H9 (cell line): ENCODE results near the gene ELF1. TPM values are rescaled to one million over a fixed set of nuclear protein-coding genes. Genes with fewer than 3 reads are reported as not detected.

Experiments
- DNase-seq: peaks from one replicate; pipeline ENCODE4 v3.0.0-alpha.2; 2017
- H2AFZ ChIP-seq: one replicate; pipeline ENCODE4 v1.6.1; 2013; ENCODE audit warnings: mild to moderate bottlenecking, low read length, control low read depth, moderate library complexity
- H2AK5ac ChIP-seq: 2 replicates; pipeline ENCODE4 v1.6.1; 2013; ENCODE audit warnings: low read length, control low read depth, mixed read lengths; ENCODE audit not compliant: insufficient read length
- H2BK120ac ChIP-seq: one replicate; pipeline ENCODE4 v1.6.1; 2013; ENCODE audit warnings: low read depth, mild to moderate bottlenecking, low read length, control low read depth, inconsistent platforms; ENCODE audit not compliant: poor library complexity, severe bottlenecking
- H2BK12ac ChIP-seq: 2 replicates; pipeline ENCODE4 v1.6.1; 2013; ENCODE audit warnings: low read length, control low read depth, mixed read lengths, low read depth; ENCODE audit not compliant: insufficient read length
- H2BK15ac ChIP-seq: 2 replicates; pipeline ENCODE4 v1.6.1; 2013; ENCODE audit warnings: low read depth, low read length, control low read depth
- H2BK20ac ChIP-seq: one replicate; pipeline ENCODE4 v1.6.1; 2013; ENCODE audit warnings: low read depth, mild to moderate bottlenecking, low read length, control low read depth, inconsistent platforms; ENCODE audit not compliant: poor library complexity, severe bottlenecking
- H2BK5ac ChIP-seq: 2 replicates; pipeline ENCODE4 v1.6.1; 2013; ENCODE audit warnings: low read length, control low read depth, mixed read lengths; ENCODE audit not compliant: insufficient read length
- H3K14ac ChIP-seq: 2 replicates; pipeline ENCODE4 v1.6.1; 2013; ENCODE audit warnings: low read length, control low read depth; ENCODE audit not compliant: insufficient read depth
- H3K18ac ChIP-seq: 2 replicates; pipeline ENCODE4 v1.6.1; 2013; ENCODE audit warnings: low read depth, mild to moderate bottlenecking, mixed read lengths, low read length, control low read depth; ENCODE audit not compliant: insufficient read length
- H3K23ac ChIP-seq: 2 replicates; pipeline ENCODE4 v1.6.1; 2013; ENCODE audit warnings: low read length, control low read depth, mixed read lengths, low read depth; ENCODE audit not compliant: insufficient read length
- H3K23me2 ChIP-seq: 2 replicates; pipeline ENCODE4 v1.6.1; 2013; ENCODE audit warnings: low read depth, mild to moderate bottlenecking, mixed read lengths, low read length, control low read depth; ENCODE audit not compliant: insufficient read length, poor library complexity, severe bottlenecking
- H3K27ac ChIP-seq: 2 replicates; pipeline ENCODE4 v1.5.1; 2013; ENCODE audit warnings: low read length, control low read depth, mixed read lengths, low read depth; ENCODE audit not compliant: insufficient read length
- H3K27me3 ChIP-seq: 2 replicates; pipeline ENCODE4 v1.6.1; 2013; ENCODE audit warnings: low read length, control low read depth, inconsistent platforms; ENCODE audit not compliant: insufficient read depth
- H3K4ac ChIP-seq: 2 replicates; pipeline ENCODE4 v1.6.1; 2013; ENCODE audit warnings: low read depth, mild to moderate bottlenecking, control low read depth, inconsistent platforms, low read length, moderate library complexity
- H3K4me1 ChIP-seq: 2 replicates; pipeline ENCODE4 v1.6.1; 2013; ENCODE audit warnings: low read length, control low read depth, inconsistent platforms; ENCODE audit not compliant: insufficient read depth
- H3K4me2 ChIP-seq: 2 replicates; pipeline ENCODE4 v1.6.1; 2013; ENCODE audit warnings: low read length, control low read depth, mixed read lengths; ENCODE audit not compliant: insufficient read length, insufficient read depth
- H3K56ac ChIP-seq: 2 replicates; pipeline ENCODE4 v1.6.1; 2013; ENCODE audit warnings: low read depth, mild to moderate bottlenecking, mixed read lengths, low read length, control low read depth; ENCODE audit not compliant: insufficient read length
- H3K79me1 ChIP-seq: 2 replicates; pipeline ENCODE4 v1.6.1; 2013; ENCODE audit warnings: low read depth, mild to moderate bottlenecking, moderate library complexity, low read length, control low read depth, inconsistent platforms; ENCODE audit not compliant: insufficient read depth, poor library complexity, severe bottlenecking
- H3K79me2 ChIP-seq: 2 replicates; pipeline ENCODE4 v1.6.1; 2013; ENCODE audit warnings: low read length, control low read depth, inconsistent platforms; ENCODE audit not compliant: insufficient read depth
- H3K9ac ChIP-seq: 2 replicates; pipeline ENCODE4 v1.6.1; 2013; ENCODE audit warnings: low read length, control low read depth, mixed read lengths; ENCODE audit not compliant: insufficient read length; ENCODE audit errors: extremely low read depth
- H3K9me3 ChIP-seq: one replicate; pipeline ENCODE4 v1.6.1; 2013; ENCODE audit warnings: low read depth, low read length, inconsistent platforms; ENCODE audit not compliant: control insufficient read depth
- H3T11ph ChIP-seq: one replicate; pipeline ENCODE4 v1.6.1; 2013; ENCODE audit warnings: mild to moderate bottlenecking, low read length, control low read depth, inconsistent platforms
- H4K20me1 ChIP-seq: one replicate; pipeline ENCODE4 v1.6.1; 2013; ENCODE audit not compliant: control insufficient read depth, insufficient read length, insufficient read depth
- H4K5ac ChIP-seq: 2 replicates; pipeline ENCODE4 v1.6.1; 2013; ENCODE audit warnings: low read depth, mild to moderate bottlenecking, mixed read lengths, low read length, control low read depth; ENCODE audit not compliant: insufficient read length
- H4K8ac ChIP-seq: replicated peaks from 2 replicates; pipeline ENCODE4 v1.6.1; 2013; ENCODE audit warnings: low read length, control low read depth, mixed read lengths, low read depth; ENCODE audit not compliant: insufficient read length
- H4K91ac ChIP-seq: 2 replicates; pipeline ENCODE4 v1.6.1; 2013; ENCODE audit warnings: low read depth, mild to moderate bottlenecking, moderate library complexity, mixed read lengths, low read length, control low read depth; ENCODE audit not compliant: insufficient read length
- H3K27ac Mint-ChIP-seq, 3 experiments: 2 replicates in 2 of 3; 3 replicates in 1 of 3; pipeline ENCODE4 v1.8.0; 2020 to 2021; ENCODE audit warnings: mixed read lengths in 3 of 3, mild to moderate bottlenecking in 1 of 3, moderate library complexity in 1 of 3
- H3K27me3 Mint-ChIP-seq: 2 replicates; pipeline ENCODE4 v1.8.0; 2021; ENCODE audit warnings: low read depth, mild to moderate bottlenecking, moderate library complexity, mixed read lengths
- H3K36me3 Mint-ChIP-seq, 3 experiments: 2 replicates in 2 of 3; 3 replicates in 1 of 3; pipeline ENCODE4 v1.8.0; 2020 to 2021; ENCODE audit warnings: low read depth in 3 of 3, mixed read lengths in 3 of 3; ENCODE audit not compliant: insufficient read depth in 1 of 3
- H3K4me1 Mint-ChIP-seq, 2 experiments: 2 replicates each; pipeline ENCODE4 v1.8.0; 2020; ENCODE audit warnings: mixed read lengths in 2 of 2
- H3K4me3 Mint-ChIP-seq, 2 experiments: 2 replicates in 1 of 2; 3 replicates in 1 of 2; pipeline ENCODE4 v1.8.0; 2020 to 2021; ENCODE audit warnings: mild to moderate bottlenecking in 2 of 2, mixed read lengths in 2 of 2, moderate library complexity in 1 of 2
- H3K9me3 Mint-ChIP-seq, 2 experiments: 2 replicates in 1 of 2; 3 replicates in 1 of 2; pipeline ENCODE4 v1.8.0; 2020; ENCODE audit warnings: mild to moderate bottlenecking in 2 of 2, mixed read lengths in 2 of 2, moderate library complexity in 1 of 2
- total RNA-seq: library from RNA; stranded (reverse); gene quantifications from 2 replicates; pipeline ENCODE4 v1.2.1, GENCODE V29; 2021
- TF ChIP-seq, protein P1 (sequence below): fragments of 200-600 bp; sonication (generic); conservative IDR thresholded peaks from 3 replicates; pipeline ENCODE4 v1.8.0; 2021; ENCODE audit warnings: antibody characterized with exemption, mild to moderate bottlenecking

The ELF1 gene
- total RNA-seq, 1 experiment from 2014 or later = 15.5 TPM

DNA sequence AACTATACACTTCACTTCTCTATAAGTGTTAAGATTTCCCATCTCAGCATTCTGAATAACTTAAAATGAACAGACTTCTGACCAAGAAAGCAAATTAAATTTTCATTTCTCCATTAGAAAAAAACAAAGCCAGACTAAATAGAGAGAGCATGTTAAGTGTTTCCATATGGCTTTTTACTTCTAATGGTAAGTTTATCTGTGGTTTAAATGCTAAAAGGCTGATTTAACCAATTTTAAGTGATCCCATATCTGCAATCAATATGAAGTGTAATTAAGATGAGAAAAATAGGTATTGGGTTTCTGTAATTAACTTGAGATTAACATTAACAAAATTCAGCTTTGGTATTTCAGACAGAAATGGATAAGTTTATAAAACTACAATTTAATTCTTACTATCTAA is 107.8 kb downstream of the ELF1 start:
- Mint-ChIP-seq H3K4me3 (no peak overlapping the region), H3K4me1 (no peaks in the 10 kb centered on the region), H3K36me3 (no peaks in the 10 kb centered on the region), H3K9me3 (no peaks in the 10 kb centered on the region), H3K27ac (no peak overlapping the region), H3K27me3 (no peaks in the 10 kb centered on the region)
- H3K4me1 ChIP-seq = no peaks in the 10 kb centered on the region
- no peak overlapping the region for H3K14ac ChIP-seq
- no peak for DNase-seq
- no peak overlapping the region for H4K5ac ChIP-seq
- H3K9ac ChIP-seq = no peak overlapping the region
- no peaks in the 10 kb centered on the region for H3K79me1 ChIP-seq
- no peak overlapping the region for H2BK12ac ChIP-seq
- no peak overlapping the region for H2AK5ac ChIP-seq
- H2BK5ac ChIP-seq = no peak overlapping the region
- H3T11ph ChIP-seq = no peak overlapping the region
- H3K18ac ChIP-seq = no peak overlapping the region
- H3K79me2 ChIP-seq = no peaks in the 10 kb centered on the region
- no peak overlapping the region for H2BK15ac ChIP-seq
- H3K56ac ChIP-seq = no peak overlapping the region
- TF ChIP-seq, protein P1, sequence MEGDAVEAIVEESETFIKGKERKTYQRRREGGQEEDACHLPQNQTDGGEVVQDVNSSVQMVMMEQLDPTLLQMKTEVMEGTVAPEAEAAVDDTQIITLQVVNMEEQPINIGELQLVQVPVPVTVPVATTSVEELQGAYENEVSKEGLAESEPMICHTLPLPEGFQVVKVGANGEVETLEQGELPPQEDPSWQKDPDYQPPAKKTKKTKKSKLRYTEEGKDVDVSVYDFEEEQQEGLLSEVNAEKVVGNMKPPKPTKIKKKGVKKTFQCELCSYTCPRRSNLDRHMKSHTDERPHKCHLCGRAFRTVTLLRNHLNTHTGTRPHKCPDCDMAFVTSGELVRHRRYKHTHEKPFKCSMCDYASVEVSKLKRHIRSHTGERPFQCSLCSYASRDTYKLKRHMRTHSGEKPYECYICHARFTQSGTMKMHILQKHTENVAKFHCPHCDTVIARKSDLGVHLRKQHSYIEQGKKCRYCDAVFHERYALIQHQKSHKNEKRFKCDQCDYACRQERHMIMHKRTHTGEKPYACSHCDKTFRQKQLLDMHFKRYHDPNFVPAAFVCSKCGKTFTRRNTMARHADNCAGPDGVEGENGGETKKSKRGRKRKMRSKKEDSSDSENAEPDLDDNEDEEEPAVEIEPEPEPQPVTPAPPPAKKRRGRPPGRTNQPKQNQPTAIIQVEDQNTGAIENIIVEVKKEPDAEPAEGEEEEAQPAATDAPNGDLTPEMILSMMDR = no peak
- no peaks in the 10 kb centered on the region for H3K9me3 ChIP-seq
- H4K91ac ChIP-seq = no peak overlapping the region
- H4K20me1 ChIP-seq = no peaks in the 10 kb centered on the region
- H3K27me3 ChIP-seq = no peaks in the 10 kb centered on the region
- H3K23ac ChIP-seq = no peak overlapping the region
- H2BK20ac ChIP-seq = no peak overlapping the region
- H3K4me2 ChIP-seq = no peak overlapping the region
- no peak overlapping the region for H2AFZ ChIP-seq
- no peak overlapping the region for H2BK120ac ChIP-seq
- H3K4ac ChIP-seq = no peak overlapping the region
- H3K23me2 ChIP-seq = no peaks in the 10 kb centered on the region
- H4K8ac ChIP-seq = no peak overlapping the region
- H3K27ac ChIP-seq = no peak overlapping the region
